Kasumi-1 (cell line): Measurements from ENCODE around the gene KRTAP19-2.
"Not testable (repeated sequence)": the region's sequence is repeated elsewhere in the genome, so short reads cannot be mapped to it uniquely, and the experiment has no call there.

Experiments used
- DNase-seq, 2 experiments: peaks; one replicate each; lab custom pipeline; 2025; lab: John Stamatoyannopoulos, UW

The KRTAP19-2 gene, protein sequence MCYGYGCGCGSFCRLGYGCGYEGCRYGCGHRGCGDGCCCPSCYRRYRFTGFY

DNA sequence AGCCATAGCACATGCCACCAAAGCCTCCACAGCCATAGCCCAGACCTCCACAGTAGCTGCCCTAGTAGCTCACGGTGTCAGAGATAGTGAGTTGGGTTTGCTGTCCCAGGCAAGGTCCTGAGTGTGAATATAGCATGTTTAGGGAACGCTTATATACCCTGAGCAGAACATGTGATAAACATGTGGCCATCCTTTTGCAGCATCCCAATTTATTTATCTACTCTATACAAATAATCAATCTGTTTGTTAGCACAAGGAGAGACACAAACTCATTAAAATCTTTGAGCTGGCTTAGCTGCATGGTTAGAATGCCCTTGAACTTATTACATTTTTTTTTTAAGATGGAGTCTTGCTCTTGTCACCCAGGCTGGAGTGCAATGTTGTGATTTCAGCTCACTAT is at the start of gene KRTAP19-2:
Gene KRTAP19-2, minus strand, starts transcription at position 101 of the 400 bp plus-strand sequence. Its CDS starts 88 bp downstream, at position 13.
- DNase-seq: no peak

DNA sequence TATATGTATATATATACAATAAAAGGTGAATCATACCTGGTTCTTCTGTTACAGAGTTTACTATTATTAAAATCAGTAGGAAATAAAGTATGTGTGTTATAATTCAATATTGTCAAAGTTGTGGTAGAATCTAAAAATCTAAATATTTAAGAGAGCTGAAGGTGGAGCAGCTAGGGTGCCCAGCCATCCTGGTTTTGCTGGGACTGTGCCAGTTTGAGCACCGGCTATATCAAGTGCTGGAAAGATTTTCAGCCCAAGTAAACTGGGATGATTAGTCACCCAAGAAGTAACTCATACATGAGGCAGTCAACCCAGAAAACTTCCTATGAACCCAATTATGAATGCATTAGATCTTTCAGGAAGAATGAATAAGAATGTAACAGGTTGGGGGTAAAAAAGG is 31.6 kb upstream of the KRTAP19-2 start:
- no peak for DNase-seq

DNA sequence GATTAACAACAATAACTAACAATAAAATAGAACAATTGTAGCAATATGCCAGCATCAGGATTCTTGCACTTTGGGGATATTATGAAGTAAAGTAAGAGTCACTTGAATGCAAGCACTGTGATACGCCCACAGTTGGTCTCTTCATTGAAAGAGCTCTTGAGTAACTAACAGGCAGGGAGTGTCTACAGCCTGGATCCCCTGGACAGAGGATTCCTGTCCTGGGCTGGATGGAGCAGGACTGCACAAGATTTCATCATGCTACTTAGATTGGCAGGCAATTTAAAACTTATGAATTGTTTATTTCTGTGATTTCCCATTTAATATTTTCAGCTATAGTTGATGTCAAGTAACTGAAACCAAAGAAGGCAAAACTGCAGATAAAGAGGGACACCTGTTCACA is 28.4 kb upstream of the KRTAP19-2 start:
- no peak for DNase-seq

DNA sequence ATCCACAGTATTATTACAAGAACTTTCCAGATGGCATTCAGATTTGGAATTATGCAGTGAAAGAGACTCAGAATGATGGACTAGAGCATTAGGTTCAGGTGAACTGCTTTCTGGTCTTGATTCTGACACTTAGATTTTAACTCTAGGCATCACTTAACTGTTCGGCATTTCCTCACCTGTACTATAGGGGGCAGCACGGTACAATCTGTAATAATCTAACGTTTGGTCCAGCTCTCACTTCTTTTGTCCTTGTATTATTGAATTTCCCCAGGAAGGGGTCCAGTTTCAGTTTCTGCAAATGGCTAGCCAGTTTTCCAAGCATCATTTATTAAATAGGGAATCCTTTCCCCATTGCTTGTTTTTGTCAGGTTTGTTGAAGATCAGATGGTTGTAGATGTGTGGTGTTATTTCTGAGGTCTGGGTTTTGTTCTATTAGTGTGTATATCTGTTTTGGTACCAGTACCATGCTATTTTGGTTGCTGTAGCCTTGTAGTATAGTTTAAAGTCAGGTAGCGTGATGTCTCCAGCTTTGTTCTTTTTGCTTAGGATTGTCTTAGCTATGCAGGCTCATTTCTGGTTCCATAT is 18.5 kb upstream of the KRTAP19-2 start:
- not testable (repeated sequence) for DNase-seq

DNA sequence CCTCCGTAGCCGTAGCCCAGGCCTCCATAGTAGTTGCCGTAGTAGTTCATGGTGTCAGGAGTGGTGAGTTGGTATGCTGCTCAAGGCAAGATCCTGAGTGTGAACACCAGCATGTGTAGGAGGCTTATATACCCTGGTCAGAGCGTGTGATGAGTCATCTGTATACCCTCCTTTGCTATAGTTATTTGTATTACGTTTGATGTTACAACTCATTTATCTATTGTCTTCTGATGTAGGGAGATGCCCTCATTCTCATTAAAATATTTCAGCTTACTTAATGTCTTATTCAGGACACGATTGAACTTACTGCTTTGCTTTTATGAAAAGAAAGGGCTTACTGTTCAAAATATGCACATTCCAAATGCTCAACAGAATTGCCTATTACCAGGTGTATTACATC is 14.8 kb upstream of the KRTAP19-2 start, which contains the start of gene KRTAP19-5:
Gene KRTAP19-5, minus strand, starts transcription at position 101 of the 400 bp plus-strand sequence. Its CDS starts 51 bp downstream, at position 50.
- DNase-seq: no peak

DNA sequence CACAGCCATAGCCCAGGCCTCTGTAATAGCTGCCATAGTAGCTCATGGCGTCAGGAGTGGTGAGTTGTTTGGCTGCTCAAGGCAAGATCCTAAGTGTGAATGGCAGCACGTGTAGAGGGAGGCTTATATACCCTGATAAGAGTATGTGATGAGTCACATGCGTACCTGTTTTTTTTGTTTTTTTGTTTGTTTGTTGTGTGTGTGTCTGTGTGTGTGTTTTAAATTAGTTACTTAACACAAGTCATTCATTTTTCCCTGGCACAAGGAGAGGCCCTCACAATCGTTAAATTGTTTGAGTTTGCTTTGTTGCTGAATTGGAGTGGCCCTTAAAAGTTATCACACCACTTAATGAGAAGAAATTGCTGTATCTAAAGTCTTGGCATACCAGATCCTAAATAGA is 9.8 kb upstream of the KRTAP19-2 start, which contains the start of gene KRTAP19-4:
Gene KRTAP19-4, minus strand, starts transcription at position 101 of the 400 bp plus-strand sequence. Its CDS starts 55 bp downstream, at position 46.
- DNase-seq: no peak

DNA sequence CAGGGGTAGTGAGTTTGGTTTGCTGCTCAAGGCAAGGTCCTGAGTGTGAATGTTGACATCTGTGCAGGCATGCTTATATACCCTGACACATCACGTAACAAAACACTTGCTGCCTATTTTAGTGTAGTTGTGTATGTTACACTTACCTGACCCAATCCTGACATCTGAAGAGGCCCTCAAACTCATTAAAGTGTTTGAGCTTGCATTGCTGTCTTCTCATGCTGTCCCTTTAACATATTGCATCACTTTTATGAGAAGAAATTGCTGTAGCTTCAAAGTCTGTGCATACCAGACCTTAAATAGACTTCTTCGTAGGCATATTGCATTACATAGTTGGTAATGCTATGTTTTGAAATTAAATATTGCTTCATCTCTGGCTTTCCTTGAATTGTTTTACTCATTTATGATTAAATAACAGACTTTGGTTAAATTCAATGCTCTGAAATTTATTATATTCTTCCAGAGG is 4.8 kb upstream of the KRTAP19-2 start, which contains the start of gene KRTAP19-3:
Gene KRTAP19-3, minus strand, starts transcription at position 51 of the 466 bp plus-strand sequence. CDS start 56 bp downstream, outside the sequence.
- no peak for DNase-seq

DNA sequence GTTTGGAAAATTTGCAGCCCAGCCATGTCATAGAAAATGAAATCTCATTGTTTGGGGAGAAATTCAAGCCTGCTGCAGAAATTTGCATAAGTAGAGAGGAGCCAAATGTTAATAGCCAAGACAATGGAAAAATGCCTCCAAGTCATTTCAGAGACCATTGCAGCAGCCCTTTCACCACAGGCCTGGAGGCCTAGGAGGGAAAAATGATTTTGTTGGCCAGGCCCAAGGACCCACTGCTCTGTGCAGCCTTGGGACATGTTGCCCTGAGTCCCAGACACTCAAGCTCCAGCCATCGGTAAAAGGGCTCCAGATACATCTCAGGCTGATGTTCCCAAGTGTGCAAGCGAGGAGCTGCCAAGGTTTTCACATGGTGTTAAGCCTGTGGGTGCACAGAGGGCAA is 1.1 kb downstream of the KRTAP19-2 start:
- no peak for DNase-seq

DNA sequence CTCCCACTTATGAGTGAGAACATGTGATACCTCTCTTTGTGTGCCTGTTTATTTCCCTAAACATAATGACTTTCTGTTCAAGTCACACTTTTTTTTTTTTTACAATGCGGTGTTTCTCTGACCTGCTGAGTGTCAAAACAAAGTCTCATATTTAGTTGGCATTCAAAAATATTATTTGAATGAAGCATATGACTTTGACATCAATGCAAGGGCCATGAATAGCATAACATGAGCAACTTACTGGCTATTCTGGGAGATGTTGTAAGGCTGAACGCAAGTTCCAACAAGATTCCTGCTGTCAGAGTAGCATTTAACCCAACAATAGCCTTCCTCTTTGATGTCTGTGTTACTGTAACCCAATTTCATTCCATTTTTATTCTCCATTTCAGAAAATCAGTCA is 5.1 kb downstream of the KRTAP19-2 start:
- DNase-seq: no peak

DNA sequence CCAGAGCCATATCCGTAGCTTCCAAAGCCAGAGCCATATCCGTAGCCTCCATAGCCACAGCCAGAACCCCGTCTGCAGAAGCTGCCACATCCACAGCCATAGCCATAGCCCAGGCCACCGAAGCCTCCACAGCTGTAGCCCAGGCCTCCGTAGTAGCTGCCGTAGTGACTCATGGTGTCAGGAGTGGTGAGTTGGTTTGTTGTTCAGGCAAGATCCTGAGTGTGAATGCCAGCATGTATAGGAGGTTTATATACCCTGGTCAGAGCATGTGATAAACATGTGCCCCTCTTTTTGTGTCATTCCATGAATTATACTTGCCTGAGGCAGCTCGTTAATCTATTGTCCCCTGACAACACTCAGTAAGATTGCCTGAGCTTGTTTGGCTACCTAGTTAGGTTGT is 7.1 kb downstream of the KRTAP19-2 start, which contains the start of gene KRTAP19-1:
Gene KRTAP19-1, minus strand, starts transcription at position 223 of the 400 bp plus-strand sequence. Its CDS starts 50 bp downstream, at position 173.
- DNase-seq: no peak

DNA sequence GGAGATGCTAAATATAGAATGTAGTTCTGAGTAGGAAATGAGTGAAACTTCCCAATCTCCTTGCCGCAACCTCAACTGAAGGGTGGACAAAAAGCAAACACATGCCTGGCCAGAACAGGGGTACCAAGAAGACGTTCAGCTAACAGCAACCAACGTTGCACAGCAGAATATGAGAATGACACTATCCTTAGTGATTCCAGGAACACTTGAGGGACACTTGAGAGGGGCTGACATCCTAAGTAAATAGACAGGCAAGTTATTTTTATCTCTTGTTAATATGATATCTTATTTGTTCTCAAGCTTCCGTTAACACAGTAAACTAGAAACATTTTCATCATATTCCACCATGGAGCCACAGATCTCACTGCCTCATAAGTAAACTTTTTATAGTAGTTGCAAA is 8.0 kb downstream of the KRTAP19-2 start:
- no peak for DNase-seq

DNA sequence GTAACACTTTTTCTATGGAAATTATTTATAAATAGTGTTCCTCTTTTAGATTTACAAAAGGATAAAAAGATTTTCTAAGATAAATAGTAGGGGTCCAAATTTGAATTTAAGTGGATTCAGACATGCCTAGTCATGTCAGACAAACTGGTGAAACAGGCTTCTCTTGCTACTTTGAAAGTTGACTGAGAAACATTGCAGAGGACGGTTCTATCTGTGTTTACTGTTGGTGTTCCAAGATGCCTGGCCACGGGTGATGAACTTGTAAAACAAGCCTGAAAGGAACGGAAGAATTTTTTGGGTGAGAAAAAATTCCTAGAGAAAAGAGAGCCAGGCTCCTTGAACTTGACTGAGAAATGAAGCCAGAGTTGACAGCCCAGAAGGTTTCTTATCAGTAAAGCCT is 9.2 kb downstream of the KRTAP19-2 start:
- no peak for DNase-seq

DNA sequence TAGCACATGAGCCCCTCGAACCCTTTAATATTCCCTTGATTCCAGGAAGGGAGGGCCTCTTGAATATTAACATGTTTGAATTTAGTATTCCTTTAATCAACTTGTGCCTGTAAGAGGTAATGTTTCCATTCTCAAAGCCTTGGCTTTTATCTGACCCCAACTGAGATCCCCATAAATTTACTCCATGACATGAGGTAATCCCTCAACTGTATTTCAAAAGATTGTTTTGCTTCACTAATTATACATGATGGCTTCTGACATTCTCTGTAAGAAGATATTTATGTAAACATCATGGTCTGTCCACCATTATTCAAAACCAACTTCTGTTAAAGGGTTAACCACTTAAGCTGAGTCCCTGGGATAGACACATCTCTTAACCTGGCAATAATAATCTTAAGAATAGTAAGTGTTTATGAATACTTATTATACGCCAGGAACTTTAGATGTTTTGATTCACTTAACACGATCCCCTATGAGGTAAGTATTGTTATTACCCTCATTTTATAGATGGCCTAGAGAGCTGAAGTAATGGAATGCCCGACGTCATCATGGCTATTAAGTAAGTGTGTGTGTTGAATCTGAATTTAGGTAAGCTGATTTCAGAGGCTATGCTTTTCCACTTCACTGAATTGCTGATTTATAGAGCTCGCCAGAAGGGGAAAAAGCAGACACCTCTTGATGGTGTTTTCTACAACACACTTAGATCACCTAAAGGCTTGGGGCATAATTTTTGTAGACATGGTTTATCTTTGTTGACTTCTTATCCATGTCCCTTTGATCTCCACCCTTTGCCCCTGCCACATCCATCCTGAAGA is 18.1 kb downstream of the KRTAP19-2 start:
- no peak for DNase-seq

DNA sequence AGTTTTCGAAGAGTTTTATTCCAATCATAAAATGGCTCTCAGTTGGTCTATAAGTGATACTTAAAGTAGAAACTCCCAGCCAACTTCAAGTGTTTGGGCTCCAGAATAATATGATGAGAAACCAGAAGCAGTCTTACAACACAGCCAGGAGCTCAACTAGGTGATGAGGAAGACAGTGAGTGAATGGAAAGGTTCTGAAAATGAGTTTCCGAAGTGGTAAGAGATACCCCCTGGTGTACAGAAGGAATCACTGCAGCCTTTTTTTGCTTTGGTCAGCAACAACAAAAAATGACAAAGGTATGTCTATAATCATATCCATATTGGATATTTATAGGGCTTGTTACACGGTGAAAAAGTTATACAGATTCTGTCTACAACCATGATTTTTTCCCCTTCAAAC is 23.5 kb downstream of the KRTAP19-2 start:
- DNase-seq: peak; percentile 39 to 63

DNA sequence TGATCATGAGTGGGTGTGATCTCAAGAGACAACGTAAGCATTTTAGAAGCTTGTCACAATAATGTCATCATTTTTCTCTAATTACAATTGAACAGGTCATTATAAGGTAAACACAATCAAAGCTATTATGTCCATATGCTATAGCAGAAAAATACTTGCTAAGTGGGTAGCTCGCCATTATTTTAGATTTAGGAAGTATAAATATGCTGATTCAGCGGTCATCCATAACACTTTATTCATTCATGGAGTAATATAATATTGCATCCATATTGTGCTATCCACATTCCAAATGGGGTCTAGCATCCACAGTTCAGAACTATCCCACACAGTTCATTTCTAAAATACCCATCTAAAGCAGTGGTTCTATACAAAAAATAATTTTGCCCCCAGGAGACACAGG is 38.7 kb downstream of the KRTAP19-2 start:
- DNase-seq: no peak

DNA sequence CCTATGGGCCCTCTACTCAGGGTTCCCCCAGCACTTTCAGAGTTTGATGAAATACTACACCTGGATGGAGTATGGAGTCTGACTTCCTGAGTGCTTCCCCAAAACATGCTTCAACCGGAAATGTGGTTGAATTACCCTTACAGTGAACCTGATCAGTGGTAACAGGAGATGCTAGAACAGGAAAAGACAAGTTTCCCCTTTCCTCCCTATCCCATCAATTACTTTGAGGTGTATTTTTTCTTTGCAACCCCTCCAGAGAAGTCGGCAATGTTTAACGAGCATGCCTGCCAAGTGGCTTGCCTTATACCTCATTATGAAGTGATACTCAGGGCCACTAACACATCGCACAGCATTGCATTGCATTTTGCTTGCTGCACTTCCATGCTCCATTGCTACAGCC is 40.2 kb downstream of the KRTAP19-2 start:
- DNase-seq: peak; percentile 23 to 58

DNA sequence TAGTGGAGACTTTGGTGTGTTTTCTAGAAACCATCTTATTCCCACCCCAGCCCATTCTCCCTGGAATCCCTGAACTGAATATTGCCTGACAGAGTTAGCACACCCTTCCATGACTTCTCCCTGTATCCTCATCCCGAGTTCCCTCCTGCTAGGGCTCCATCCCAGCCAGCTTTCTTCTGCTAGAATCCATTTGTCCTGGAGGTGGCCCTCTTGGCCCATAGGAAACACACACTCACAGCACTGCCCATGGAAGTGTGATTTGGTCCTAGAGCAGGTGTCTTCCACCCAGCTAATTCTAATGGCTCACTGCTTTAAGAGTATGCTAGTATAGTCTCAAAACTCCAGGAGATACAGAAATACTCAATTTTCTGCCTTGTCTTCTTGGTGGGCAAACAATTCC is 43.0 kb downstream of the KRTAP19-2 start:
- no peak for DNase-seq

DNA sequence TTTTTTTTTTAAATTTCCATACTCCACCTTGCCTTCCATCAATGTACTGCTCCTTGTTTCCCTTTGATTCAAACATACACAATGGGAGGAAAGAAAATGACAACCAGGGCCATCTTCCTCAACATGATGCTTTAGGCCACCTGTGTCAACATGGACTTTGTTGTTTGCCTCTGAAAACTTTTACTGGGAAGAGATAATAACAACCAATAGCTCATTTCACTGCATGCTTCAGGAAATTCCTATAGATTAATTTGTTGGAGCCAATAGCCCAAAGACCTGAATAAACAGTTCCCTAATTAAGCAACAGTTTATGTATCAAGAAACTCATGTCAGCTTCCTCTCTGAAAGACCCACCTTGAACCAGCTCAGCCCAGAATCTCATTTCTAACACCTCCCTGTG is 44.0 kb downstream of the KRTAP19-2 start:
- no peak for DNase-seq

DNA sequence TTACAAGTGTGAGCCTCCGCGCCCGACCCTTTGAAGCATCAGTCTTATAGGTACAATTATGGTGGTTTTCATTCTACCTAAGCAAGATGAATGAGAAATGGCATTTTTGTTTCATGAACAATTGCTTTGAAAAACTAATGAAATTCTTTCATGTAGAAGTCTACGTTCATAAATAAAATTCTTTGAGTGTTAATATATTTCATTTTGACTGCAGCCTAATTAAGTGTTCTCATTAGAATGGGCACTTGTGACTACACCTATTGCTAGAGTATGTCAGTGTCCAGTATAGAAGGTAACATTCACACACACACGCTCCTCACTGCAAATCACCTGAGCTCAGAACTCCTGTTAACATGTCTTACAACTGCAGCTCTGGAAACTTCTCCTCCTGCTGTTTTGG is 47.3 kb downstream of the KRTAP19-2 start, which contains the start of gene KRTAP15-1:
Gene KRTAP15-1, plus strand, starts transcription at position 301 of the 400 bp plus-strand sequence. Its CDS starts 53 bp downstream, at position 354.
- DNase-seq: no peak
